Calu3 (cell line): ENCODE measurements around the gene CDKN1C. TPM values are rescaled to one million over a fixed set of nuclear protein-coding genes. Genes with fewer than 3 reads are reported as not detected.

Experiments
- BruUV-seq: library from RNA; stranded (reverse); fragments of 400-500 nt; replicated peaks from 2 replicates; lab custom pipeline; 2021; lab: Mats Ljungman, UMichigan
- CTCF ChIA-PET: fragments of 300-600 bp; sonication (Branson Sonifier 250); formaldehyde crosslinking; loops from one replicate; lab custom pipeline; 2022; ENCODE audit warnings: antibody characterized with exemption; lab: Charles Lee
- DNase-seq: peaks from one replicate; pipeline ENCODE4 v3.0.0; 2022
- H3K27ac Mint-ChIP-seq: one replicate; pipeline ENCODE4 v1.8.0; 2022; ENCODE audit warnings: mixed read lengths; ENCODE audit not compliant: unreplicated experiment
- H3K27me3 Mint-ChIP-seq: one replicate; pipeline ENCODE4 v1.8.0; 2022; ENCODE audit warnings: mixed read lengths; ENCODE audit not compliant: unreplicated experiment
- H3K36me3 Mint-ChIP-seq: one replicate; pipeline ENCODE4 v1.8.0; 2022; ENCODE audit warnings: mild to moderate bottlenecking, moderate library complexity, mixed read lengths; ENCODE audit not compliant: insufficient read depth, unreplicated experiment
- H3K4me1 Mint-ChIP-seq: one replicate; pipeline ENCODE4 v1.8.0; 2022; ENCODE audit warnings: mild to moderate bottlenecking, low read depth, mixed read lengths; ENCODE audit not compliant: unreplicated experiment
- H3K4me3 Mint-ChIP-seq: one replicate; pipeline ENCODE4 v1.8.0; 2022; ENCODE audit warnings: mild to moderate bottlenecking, low read depth, moderate library complexity, mixed read lengths; ENCODE audit not compliant: unreplicated experiment
- H3K9me3 Mint-ChIP-seq: one replicate; pipeline ENCODE4 v1.8.0; 2022; ENCODE audit warnings: low read depth, mixed read lengths; ENCODE audit not compliant: unreplicated experiment
- intact Hi-C: fragments of 100-400 bp; cut with micrococcal nuclease; formaldehyde crosslinking; loops from one replicate; pipeline ENCODE4 v1.10.0; 2022; ENCODE audit not compliant: unreplicated experiment
- total RNA-seq: library from RNA; stranded (reverse); gene quantifications from 2 replicates; pipeline ENCODE4 v1.2.3, GENCODE V29; 2022
- TF ChIP-seq, protein P1 (sequence below): fragments of 200-600 bp; IDR thresholded peaks from one replicate; pipeline ENCODE4 v1.8.0; 2022; ENCODE audit warnings: antibody characterized with exemption; ENCODE audit not compliant: unreplicated experiment

Gene CDKN1C
- total RNA-seq, 1 experiment from 2014 or later: 2.4 TPM

DNA sequence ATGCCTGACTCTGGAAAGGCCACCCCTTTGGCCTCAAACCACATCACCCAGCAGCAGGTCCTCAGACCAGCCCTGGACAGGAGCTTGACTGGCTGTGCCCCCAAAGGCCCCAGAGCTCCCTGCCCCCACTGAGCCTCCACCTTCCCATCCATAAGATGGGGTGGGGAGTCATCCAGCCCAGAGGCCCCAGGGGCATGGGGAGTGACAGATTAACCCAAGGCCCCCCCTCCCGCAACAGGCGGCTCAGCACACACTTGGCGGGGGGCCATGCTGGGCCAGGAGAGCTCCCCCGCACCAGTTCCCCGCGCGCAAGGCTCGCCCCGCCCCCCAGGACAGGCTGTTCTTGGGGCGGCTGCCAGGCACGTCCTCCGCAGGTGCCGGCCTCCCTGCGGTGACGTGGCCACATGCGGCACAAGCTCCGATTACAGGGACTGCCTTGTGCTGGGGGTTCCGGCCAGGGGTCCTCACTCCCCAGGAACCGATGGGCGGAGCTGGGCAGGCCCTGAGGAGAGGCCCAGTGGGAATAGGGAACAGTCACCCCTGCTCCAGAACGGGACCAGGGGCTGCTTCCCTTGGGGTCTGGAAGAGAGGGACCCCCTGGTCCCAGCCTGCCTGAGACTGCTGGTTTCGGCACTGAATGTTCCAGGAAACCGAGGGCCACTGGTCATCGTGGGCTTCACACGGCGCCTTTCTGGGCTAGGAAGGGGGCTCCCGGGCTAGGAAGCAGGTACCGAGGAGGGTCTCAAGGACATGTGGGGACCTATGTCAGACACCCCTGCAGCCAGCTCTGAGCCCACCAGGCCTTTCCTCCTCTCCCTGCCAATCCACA, 5.1 kb upstream of the CDKN1C start:
- peaks cover 29% of the 10 kb centered on the region for H3K36me3 Mint-ChIP-seq
- intact Hi-C loops: no loop called here
- peak; percentile 67 for DNase-seq
- H3K27me3 Mint-ChIP-seq: no peaks in the 10 kb centered on the region
- peak overlapping the region; percentile 72 for H3K4me3 Mint-ChIP-seq
- peaks cover 15% of the 10 kb centered on the region for H3K4me1 Mint-ChIP-seq
- TF ChIP-seq, protein P1, sequence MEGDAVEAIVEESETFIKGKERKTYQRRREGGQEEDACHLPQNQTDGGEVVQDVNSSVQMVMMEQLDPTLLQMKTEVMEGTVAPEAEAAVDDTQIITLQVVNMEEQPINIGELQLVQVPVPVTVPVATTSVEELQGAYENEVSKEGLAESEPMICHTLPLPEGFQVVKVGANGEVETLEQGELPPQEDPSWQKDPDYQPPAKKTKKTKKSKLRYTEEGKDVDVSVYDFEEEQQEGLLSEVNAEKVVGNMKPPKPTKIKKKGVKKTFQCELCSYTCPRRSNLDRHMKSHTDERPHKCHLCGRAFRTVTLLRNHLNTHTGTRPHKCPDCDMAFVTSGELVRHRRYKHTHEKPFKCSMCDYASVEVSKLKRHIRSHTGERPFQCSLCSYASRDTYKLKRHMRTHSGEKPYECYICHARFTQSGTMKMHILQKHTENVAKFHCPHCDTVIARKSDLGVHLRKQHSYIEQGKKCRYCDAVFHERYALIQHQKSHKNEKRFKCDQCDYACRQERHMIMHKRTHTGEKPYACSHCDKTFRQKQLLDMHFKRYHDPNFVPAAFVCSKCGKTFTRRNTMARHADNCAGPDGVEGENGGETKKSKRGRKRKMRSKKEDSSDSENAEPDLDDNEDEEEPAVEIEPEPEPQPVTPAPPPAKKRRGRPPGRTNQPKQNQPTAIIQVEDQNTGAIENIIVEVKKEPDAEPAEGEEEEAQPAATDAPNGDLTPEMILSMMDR: no peak
- H3K9me3 Mint-ChIP-seq: no peaks in the 10 kb centered on the region
- H3K27ac Mint-ChIP-seq: no peak overlapping the region
- BruUV-seq: no TSS peak
- CTCF ChIA-PET: interaction anchor here (0.7 to 6.5 kb wide), 3 partner anchors 39 to 358 kb away, joined by 3 to 100 read pairs (median 40); partner anchors contain the start of gene PHLDA2

DNA sequence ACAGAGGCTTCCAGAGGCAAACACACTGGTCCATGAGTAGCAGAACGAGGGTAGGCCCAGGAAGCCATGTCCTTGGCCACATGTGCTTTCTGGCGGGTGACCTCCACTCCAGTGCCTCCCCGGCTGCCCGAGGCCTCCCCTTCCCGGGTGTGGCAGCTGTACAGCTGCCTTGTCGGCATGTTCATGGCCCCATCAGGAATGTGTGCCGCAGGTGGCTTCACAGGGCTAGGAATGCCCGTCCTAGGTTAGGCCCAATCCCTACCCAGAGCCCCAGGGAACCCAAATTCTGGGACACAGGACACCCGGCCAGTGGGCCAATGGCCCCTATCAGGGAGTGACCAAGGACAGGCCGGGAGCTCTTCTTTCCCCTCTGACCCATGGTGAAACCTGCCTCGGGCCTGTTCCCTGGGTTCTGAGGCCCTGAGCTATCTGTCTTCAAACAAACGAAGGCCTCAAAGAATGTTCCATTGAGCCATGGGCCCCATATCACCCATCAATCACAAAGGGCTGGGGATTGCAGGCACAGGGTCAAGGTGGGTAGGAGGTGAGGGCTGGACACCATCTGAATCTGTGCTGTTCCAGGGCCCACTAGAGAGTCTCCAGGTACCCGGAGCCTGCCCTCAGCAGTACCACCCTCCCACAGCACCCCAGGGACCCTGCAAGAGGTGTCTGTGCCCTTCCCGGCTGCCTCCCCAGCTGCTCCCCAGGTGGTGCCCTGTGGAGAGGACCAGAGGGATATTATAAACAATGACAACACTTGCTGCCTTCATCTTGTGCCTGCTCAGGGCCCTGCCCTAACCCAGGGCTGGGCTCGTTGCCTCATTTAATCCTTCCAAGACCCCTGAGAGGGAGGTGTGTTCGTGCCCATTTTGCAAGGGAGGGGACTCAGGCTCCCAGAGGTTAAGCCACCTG, 4.0 kb upstream of the CDKN1C start:
- intact Hi-C loops: loop anchor here (2.0 to 10.0 kb wide), 2 partner anchors 197 to 455 kb away; no protein-coding TSS in a partner anchor
- CTCF ChIA-PET: interaction anchor here (0.6 to 6.5 kb wide), 2 partner anchors 52 to 357 kb away, joined by 4 to 100 read pairs; no protein-coding TSS in a partner anchor
- TF ChIP-seq, protein P1: no peak
- BruUV-seq: no TSS peak
- Mint-ChIP-seq H3K36me3 (peaks cover 34% of the 10 kb centered on the region), H3K9me3 (no peaks in the 10 kb centered on the region), H3K4me1 (peaks cover 15% of the 10 kb centered on the region), H3K27me3 (no peaks in the 10 kb centered on the region), H3K4me3 (no peak overlapping the region), H3K27ac (no peak overlapping the region)
- DNase-seq: no peak

DNA sequence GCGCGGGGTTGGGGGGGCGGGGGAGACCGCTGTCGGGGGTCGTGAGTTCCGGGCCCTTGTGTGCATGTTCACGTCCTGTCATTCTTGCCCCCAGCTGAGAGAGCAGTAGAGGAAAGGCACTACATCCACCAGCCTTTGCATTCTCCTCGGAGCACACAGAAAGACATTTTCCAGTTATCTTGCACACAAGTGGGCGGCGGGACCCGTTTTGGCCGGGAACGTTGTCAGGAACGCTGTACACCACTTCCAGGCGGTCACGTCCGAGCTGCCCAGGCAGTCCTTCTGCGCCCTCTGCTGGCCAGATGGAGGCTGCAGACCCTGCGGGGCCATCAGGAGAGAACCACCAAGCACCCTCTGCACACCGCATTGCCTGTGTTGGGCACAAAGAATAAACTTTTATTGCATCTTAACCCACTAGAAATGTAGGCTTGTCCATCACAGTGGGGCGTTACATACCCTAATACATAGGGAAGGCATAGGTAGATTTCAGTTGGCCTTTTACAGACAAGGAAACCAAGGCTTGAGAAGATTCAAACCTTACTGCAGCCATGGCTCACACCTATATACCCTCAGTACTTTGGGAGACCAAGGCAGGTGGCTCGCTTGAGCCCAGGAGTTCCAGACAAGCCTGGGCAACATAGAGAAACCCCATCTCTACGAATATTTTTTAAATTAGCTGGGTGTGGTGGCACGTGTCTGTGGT, 2.8 kb upstream of the CDKN1C start:
- H3K4me1 Mint-ChIP-seq: peaks cover 15% of the 10 kb centered on the region
- H3K27me3 Mint-ChIP-seq: peaks cover 2% of the 10 kb centered on the region
- peak; percentile 94 for DNase-seq
- intact Hi-C loops: loop anchor here (1.0 to 10.0 kb wide), 3 partner anchors 196 to 454 kb away; no protein-coding TSS in a partner anchor
- no TSS peak for BruUV-seq
- CTCF ChIA-PET: interaction anchor here (1.0 to 6.5 kb wide), 3 partner anchors 14 to 356 kb away, joined by 3 to 100 read pairs (median 3); a partner anchor contains a TSS
- no peak overlapping the region for H3K4me3 Mint-ChIP-seq
- H3K36me3 Mint-ChIP-seq: peaks cover 29% of the 10 kb centered on the region
- no peak overlapping the region for H3K27ac Mint-ChIP-seq
- TF ChIP-seq, protein P1: peak; percentile 95
- no peaks in the 10 kb centered on the region for H3K9me3 Mint-ChIP-seq
